GM12891 (cell line): ENCODE results near the gene DVL1.

ENCODE experiments used
- POLR2AphosphoS5 ChIP-seq: IDR thresholded peaks from 2 replicates; pipeline ENCODE4 v1.6.1; 2011; ENCODE audit warnings: low read depth, low read length, control low read depth
- TAF1 ChIP-seq: IDR thresholded peaks from 2 replicates; pipeline ENCODE4 v1.6.1; 2011; ENCODE audit warnings: low read depth, low read length, control low read depth

GRCh38 chr1:1320666-1321448 lies 28.4 kb downstream of the DVL1 start:
- no peak for TF ChIP-seq POLR2AphosphoS5
- no peak for TF ChIP-seq TAF1
